ENCODE data around the gene PHF21B. TPM values are rescaled to one million over a fixed set of nuclear protein-coding genes. Genes with fewer than 3 reads are reported as not detected.

Gene PHF21B
- total and polyA plus RNA-seq, 2 of the 8 experiments (the other 6 are each of a cell fraction or from before 2014, with no cell fraction given) = 19.3 to 68.1 TPM

GRCh38 chr22:44880610-44881290 lies 129.1 kb downstream of the PHF21B start:
- Histone ChIP-seq H2AK5ac (ENCODE audit: low read depth, low read length) (no peak overlapping the region), H3K9me3 (ENCODE audit: insufficient read depth in 2 of 2, low read depth in 1 of 2, low read length in 1 of 2) (peaks cover 0 to 8% of the 10 kb centered on the region in 2 experiments; a peak in 2 of 4 replicates), H3K36me3 (ENCODE audit: control insufficient read depth in 2 of 4, insufficient read depth in 4 of 4, low read length in 3 of 4) (peaks cover 5 to 34% (median 14%) of the 10 kb centered on the region in 4 experiments; a peak in 7 of 8 replicates), H2BK5ac (ENCODE audit: low read depth, low read length) (no peak overlapping the region), H4K91ac (replicated peaks; ENCODE audit: insufficient read length, low read length) (no peak overlapping the region), H3K4me1 (replicated peaks in 1 of 4; ENCODE audit: control insufficient read depth in 3 of 4, insufficient read depth in 4 of 4, low read length in 3 of 4) (no peaks in the 10 kb centered on the region), H3K79me1 (ENCODE audit: low read depth, low read length) (no peaks in the 10 kb centered on the region), H3K23ac (ENCODE audit: insufficient read length) (no peak overlapping the region), H2AFZ (ENCODE audit: low read length) (no peak overlapping the region), H3K4me3 (ENCODE audit: extremely low read depth in 1 of 4, insufficient read depth in 2 of 4, low read depth in 3 of 4, low read length in 4 of 4) (no peak overlapping the region), H2BK120ac (replicated peaks; ENCODE audit: low read depth, low read length) (no peak overlapping the region), H4K8ac (ENCODE audit: extremely low read depth, insufficient read depth, low read length) (no peak overlapping the region; the same call in 1 of the 2 replicates), H3K56ac (replicated peaks; ENCODE audit: insufficient read length, low read depth, low read length) (no peak overlapping the region), H4K5ac (ENCODE audit: insufficient read length, low read depth, low read length) (no peak overlapping the region), H2BK15ac (ENCODE audit: low read length) (no peak overlapping the region), H2BK12ac (ENCODE audit: low read depth, low read length) (no peak overlapping the region), H3K9ac (replicated peaks in 1 of 4; ENCODE audit: extremely low read depth in 1 of 4, low read depth in 3 of 4, low read length in 3 of 4) (no peak overlapping the region), H3K27me3 (replicated peaks in 1 of 4; ENCODE audit: control insufficient read depth in 3 of 4, extremely low read depth in 1 of 4, insufficient read depth in 3 of 4, low read length in 3 of 4) (no peaks in the 10 kb centered on the region; a peak in 1 of 7 replicates), H3K27ac (ENCODE audit: low read depth, low read length) (no peak overlapping the region), H3K4ac (replicated peaks; ENCODE audit: insufficient read length, low read depth, low read length) (no peak overlapping the region), H3K18ac (ENCODE audit: extremely low read depth, low read length) (no peak overlapping the region), H3K4me2 (ENCODE audit: insufficient read depth in 1 of 2, low read depth in 2 of 2, low read length in 2 of 2) (no peak overlapping the region), H3K79me2 (ENCODE audit: control insufficient read depth in 1 of 2, insufficient read depth in 2 of 2, low read length in 2 of 2) (no peaks in the 10 kb centered on the region), H3K14ac (ENCODE audit: insufficient read length) (no peak overlapping the region), H3K23me2 (ENCODE audit: low read depth, low read length) (peaks cover 8% of the 10 kb centered on the region; the same call in 1 of the 2 replicates), H4K20me1 (replicated peaks in 1 of 2; ENCODE audit: control insufficient read depth in 1 of 2, insufficient read depth in 2 of 2, low read length in 2 of 2) (peaks cover 0 to 6% of the 10 kb centered on the region in 2 experiments), H2BK20ac (ENCODE audit: low read length) (no peak overlapping the region)
- TF ChIP-seq RNF2 (IDR thresholded peaks at IDR 0.05; ENCODE audit: borderline replicate concordance, low read depth, low read length, missing control alignments, poor library complexity, severe bottlenecking) (no peak), KDM5A (IDR thresholded peaks at IDR 0.05; ENCODE audit: low read length) (no peak), CBX5 (IDR thresholded peaks at IDR 0.05; ENCODE audit: low read depth, low read length) (no peak), TAF7 (optimal IDR thresholded peaks at IDR 0.05; ENCODE audit: borderline replicate concordance, low read depth, low read length) (no peak), POLR2AphosphoS5 (IDR thresholded peaks at IDR 0.05; ENCODE audit: low read depth, low read length) (no peak), TCF12 (IDR thresholded peaks at IDR 0.05; ENCODE audit: low read depth, low read length) (no peak), RBBP5 (IDR thresholded peaks at IDR 0.05; ENCODE audit: borderline replicate concordance, low read depth, low read length) (no peak), ZNF274 (IDR thresholded peaks at IDR 0.05; ENCODE audit: borderline replicate concordance, extremely low read depth, low read length) (no peak)
- ChIA-PET CTCF (ENCODE audit: partially characterized antibody) (interaction anchor here (0.7 to 2.1 kb wide), 7 partner anchors 10 to 81 kb away, joined by 3 to 5 read pairs (median 3); no protein-coding TSS in a partner anchor), POLR2A (ENCODE audit: partially characterized antibody) (no interaction called here)
- FAIRE-seq (no peak), DNase-seq (ENCODE audit: low read depth in 1 of 2, low spot score in 2 of 2) (no peak)
- 93% methylated on average over 19 of the region's 19 CpGs; no CpG with 5 or more reads in 1 of the 2 experiments for WGBS, 2 experiments (ENCODE audit: extremely low coverage in 1 of 2, insufficient coverage in 1 of 2, insufficient read length in 1 of 2, insufficient replicate concordance in 2 of 2, low coverage in 1 of 2, low lambda C conversion rate in 2 of 2, missing lambda C conversion rate in 1 of 2)

Measured in H1 (cell line).